GM19238 (cell line): ENCODE results near the gene MTPN.

Experiments
- DNase-seq: peaks from one replicate; pipeline ENCODE4 v3.0.0; 2011; ENCODE audit warnings: low spot score; ENCODE audit not compliant: insufficient read length

The MTPN gene

GRCh38 chr7:135957627-135958026 lies 19.5 kb downstream of the MTPN start:
- DNase-seq, result no peak

DNA sequence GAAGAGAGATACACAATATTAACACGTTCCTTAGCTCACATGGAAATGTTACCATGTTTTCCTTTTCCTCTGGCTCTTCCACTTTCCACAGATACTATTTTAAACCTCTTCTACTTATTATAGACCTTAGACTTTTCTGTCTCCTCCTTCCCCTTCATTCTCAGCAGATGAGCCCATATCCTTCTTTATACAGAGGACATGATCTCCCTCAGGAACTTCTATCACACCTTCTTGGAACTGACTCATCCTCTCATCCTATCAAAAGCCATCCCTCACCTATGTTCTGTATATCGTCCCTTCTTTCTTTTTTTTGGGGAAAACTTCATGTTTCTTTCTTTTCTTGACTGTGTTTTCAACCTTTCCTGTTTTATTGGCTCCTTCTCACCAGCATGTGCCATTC lies 20.8 kb downstream of the MTPN start:
- DNase-seq, result no peak

- DNase-seq, result no peak
Measured at GRCh38 chr7:135950972-135951371, 26.2 kb downstream of the MTPN start.

GRCh38 chr7:135950429-135950828 lies 26.7 kb downstream of the MTPN start:
- DNase-seq, result no peak

DNA sequence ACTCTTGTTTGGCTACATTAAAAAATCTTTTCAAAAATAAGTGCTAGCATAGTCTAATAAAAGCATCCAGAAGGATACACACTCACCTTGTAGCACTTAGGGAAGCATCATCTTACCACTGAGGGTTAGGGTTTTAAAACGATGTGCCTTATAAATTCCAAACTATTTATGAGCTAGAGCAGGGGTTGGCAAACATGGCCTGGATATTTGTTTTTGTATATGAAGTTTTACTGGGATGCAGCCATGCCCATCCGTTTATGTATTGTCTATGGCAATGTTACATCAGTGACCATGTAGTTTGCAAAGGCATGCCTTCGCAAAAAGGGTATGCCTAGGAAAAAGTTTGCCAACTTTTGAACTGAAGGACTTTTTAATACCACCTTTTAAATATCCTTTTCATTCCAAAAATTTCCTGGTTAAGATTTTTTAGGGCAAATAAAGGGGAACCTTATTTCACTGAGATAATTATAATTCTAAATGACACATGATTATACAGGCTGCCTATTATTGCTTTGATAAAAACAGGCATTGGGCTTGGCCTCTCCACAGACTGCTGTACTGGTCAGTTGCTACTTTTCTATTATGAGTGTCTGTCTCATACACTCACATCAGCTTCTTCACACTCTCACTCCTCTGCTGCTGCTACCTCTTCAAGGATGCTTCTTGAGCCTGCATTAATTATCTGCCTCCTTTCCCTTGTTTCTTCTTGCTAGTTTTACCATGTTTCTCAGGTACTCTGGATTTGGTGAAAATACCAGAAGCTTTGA lies 30.7 kb downstream of the MTPN start:
- no peak for DNase-seq

DNA sequence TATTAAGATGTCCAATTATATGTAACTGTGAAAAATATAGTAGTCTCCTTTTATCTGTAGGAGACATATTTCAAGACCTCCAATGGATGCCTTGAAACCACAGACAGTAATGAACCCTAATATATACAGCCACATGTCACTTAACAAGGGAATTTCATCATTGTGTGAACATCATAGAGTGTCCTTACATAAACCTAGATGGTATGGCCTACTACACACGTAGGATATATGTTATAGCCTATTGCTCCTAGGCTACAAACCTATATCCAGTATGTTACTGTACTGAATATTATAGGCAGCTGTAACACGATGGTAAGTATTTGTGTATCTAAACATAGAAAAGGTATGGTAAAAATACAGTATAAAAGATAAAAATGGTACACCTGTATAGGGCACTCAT lies 32.4 kb downstream of the MTPN start:
- no peak for DNase-seq

DNA sequence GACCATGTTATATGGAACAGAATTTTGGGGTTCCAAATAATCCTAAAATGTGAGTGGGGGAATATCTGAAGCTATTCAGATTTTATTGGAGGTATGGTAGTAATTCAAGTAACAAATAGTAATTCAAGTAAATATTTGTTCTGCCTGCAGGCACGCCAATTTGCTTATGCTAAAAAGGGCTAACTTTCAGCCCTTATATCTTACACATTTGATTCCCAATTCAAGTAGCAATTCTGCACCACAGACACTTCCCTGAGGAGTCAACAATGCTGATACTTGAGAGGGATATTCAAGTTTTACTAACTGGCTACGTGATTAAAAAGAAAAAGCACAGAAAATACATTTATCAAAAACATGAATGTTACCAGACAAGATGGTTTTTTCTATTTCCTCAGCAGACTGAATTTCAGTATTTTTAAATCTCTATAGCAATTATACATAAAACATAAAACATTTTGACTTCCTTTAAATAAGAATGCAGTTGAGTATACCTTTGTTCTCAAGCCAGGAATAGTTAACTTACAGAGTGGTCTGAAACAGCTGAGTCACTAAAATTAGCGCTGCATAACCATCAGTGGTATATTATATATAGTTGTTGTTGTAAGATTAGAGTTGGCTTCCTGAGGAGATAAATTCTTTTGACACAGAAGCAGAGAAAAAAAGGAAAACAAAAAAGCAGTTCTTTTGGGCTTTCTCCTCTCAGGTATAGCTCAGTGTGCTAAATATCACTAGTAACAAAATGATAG lies 33.9 kb downstream of the MTPN start:
- no peak for DNase-seq

GRCh38 chr7:135942614-135943013 lies 34.5 kb downstream of the MTPN start:
- DNase-seq, result no peak

DNA sequence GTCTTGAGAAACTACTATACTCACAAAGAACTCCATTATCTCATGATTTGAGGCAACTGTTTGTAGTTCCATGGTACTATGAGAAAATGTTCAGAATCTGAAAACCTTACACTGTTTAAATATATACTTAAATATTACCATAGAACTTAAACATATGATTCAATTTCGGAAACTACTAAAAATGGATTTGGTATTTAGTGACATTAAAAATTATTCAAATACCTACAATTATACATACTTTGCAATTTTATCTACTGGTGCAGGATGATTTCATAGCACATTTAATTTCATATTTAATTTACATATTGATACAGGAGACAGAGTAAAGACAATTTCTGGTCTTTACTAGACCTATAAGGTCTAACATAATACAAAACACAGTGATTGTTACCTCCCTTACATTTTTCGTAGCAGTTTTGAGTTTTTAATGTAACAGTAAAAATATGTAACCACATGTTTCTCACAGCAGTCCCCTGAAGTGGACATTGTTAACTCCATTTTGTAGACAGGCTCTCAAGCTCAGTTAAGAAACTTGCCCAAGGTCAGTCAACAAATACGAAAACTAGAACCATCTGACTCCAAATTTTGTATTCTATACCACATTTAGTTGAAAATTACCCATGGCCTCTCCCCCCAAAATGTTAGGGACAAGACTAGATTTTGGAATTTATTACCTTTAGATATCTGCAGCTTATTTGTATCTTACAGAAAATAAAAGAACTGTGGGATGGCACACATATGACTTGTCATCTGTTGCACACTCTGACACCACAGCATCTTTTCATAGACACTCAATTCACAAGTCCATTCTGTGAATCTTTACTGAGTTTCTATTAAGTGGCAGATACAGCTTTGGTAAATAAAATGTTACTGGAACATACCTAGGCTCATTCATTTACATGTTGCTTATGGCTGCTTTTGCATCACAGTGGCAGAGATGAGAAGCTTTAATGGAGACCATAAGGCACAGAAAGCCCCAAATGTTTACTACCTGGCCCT lies 36.8 kb downstream of the MTPN start:
- DNase-seq, result no peak

- no peak for DNase-seq
Measured at GRCh38 chr7:135939261-135939812, 37.8 kb downstream of the MTPN start.

GRCh38 chr7:135938563-135938962 lies 38.6 kb downstream of the MTPN start:
- no peak for DNase-seq

DNA sequence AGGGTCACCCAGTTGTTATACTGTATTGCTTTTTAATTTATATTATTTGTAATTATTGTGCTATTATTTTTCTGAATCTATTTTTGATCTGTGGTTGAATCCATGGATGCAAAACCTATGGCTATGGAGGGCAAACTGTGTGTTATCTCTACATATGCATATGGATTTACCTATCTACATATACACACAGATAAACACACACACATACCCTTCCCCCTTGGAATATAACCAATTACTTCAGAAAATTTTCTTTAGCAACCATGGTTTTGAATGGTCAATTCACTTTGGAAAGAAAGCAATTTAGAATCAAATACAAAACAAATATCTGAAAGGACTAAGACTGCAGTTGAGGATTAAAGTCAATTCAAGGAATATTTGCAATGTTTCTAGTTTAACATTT lies 39.1 kb downstream of the MTPN start:
- DNase-seq, result no peak

DNA sequence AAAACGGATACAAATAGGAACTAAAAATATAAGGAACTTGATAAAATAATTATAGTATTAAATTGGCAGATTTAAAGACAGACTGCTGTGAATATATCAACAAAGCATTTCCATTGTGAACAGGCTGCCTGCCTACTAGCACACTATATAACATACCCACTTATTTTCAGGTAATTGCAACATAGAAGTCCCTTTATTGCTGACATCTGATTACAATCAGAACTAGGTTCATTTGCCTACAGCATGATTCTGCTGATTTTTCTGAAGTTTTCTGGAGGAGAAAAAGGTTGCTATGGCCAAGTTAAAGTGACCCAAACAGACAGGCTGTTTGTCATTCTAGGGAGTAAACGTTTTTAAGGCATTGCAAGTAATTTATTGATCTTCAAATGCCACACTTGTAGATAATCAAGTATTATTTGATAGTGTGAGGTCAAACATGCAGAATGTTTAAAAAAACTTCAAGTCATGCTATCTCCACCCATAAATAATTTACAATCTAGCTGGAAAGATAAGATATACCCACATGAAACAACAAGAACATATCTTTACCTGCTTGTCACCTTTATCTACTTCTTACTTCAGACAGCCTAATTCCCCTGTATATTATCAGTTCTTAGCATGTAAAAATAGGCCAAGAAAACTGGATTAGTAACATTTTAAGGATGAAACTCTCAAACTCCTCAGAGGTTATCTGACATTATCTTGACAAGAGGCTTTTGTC lies 40.5 kb downstream of the MTPN start:
- no peak for DNase-seq

GRCh38 chr7:135934651-135935050 lies 42.5 kb downstream of the MTPN start:
- no peak for DNase-seq

DNA sequence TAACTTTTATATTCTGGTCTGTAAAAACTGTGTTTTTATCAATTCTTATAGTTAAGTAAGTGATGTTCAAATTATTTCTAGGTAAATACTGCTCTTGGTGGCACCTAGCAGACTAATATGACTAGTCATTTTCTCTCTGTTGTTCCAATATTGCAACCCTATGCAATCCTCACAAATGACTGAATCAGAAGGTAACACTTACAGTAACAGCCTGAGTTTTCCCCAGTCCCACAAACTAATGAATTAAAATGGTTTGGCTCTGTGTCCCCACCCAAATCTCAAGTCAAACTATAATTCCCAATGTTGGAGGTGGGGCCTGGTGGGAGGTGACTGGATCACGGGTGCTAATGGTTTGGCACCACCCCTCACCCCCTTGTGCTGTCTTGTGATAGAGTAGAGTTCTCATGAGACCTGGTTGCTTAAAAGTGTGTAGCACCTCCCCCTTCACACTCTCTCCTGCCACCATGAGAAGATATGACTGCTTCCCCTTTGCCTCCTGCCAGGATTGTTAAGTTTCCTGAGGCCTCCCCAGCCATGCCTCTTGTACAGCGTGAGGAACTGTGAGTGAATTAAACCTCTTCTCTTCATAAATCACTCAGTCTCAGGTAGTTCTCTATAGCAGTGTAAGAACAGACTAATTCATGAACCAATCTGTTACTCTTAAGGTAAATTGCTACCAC lies 43.5 kb downstream of the MTPN start:
- DNase-seq, result no peak

- no peak for DNase-seq
Measured at GRCh38 chr7:135932131-135932530, 45.0 kb downstream of the MTPN start.

- no peak for DNase-seq
Measured at GRCh38 chr7:135930565-135931461, 46.3 kb downstream of the MTPN start.

DNA sequence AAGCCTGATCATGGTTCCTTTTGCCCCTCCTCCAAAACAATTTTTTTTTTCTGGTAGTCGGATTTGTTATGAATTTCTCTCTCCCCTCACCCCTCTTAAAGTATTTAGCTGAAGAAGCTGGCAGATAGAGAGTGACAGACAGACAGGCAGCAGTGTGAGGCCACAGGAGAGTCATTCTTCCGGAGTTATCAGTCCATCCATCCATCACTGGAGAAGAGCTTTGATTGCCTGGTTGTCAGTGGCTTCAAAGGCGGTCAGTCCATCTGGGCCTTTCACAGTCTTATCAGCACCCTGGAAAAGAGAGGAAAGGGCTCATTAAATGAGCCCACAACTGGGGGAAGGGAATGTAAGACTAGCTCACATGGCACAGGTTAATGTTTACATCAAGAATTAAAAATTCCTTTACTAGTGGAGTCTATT lies 47.4 kb downstream of the MTPN start:
- no peak for DNase-seq

- no peak for DNase-seq
Measured at GRCh38 chr7:135929249-135929648, 47.9 kb downstream of the MTPN start.
